ENCODE measurements around the gene FLOT1. TPM values are rescaled to one million over a fixed set of nuclear protein-coding genes. Genes with fewer than 3 reads are reported as not detected.
A peak's percentile ranks its signal among the peaks of the same experiment; 100 is the strongest.

The FLOT1 gene
- polyA plus RNA-seq, 1 experiment: 292 TPM

GRCh38 chr6:30782425-30783014, 40.0 kb upstream of the FLOT1 start:
- POLR2A ChIA-PET: interaction anchor here (0.9 kb wide), 1 partner anchor 12 kb away, joined by 3 read pairs; no protein-coding TSS in a partner anchor
- peak; percentile 84 for DNase-seq (ENCODE audit: low read depth)
- TF ChIP-seq, protein P1, sequence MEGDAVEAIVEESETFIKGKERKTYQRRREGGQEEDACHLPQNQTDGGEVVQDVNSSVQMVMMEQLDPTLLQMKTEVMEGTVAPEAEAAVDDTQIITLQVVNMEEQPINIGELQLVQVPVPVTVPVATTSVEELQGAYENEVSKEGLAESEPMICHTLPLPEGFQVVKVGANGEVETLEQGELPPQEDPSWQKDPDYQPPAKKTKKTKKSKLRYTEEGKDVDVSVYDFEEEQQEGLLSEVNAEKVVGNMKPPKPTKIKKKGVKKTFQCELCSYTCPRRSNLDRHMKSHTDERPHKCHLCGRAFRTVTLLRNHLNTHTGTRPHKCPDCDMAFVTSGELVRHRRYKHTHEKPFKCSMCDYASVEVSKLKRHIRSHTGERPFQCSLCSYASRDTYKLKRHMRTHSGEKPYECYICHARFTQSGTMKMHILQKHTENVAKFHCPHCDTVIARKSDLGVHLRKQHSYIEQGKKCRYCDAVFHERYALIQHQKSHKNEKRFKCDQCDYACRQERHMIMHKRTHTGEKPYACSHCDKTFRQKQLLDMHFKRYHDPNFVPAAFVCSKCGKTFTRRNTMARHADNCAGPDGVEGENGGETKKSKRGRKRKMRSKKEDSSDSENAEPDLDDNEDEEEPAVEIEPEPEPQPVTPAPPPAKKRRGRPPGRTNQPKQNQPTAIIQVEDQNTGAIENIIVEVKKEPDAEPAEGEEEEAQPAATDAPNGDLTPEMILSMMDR (IDR thresholded peaks at IDR 0.05; ENCODE audit: insufficient read depth, low read depth, low read length): no peak
- H3K27me3 ChIP-seq (ENCODE audit: control insufficient read depth, insufficient read depth, low read length): no peaks in the 10 kb centered on the region
- no peak overlapping the region for H3K4me3 ChIP-seq (ENCODE audit: low read depth, low read length)
- H3K36me3 ChIP-seq (ENCODE audit: control insufficient read depth, insufficient read depth, low read length): no peaks in the 10 kb centered on the region
- CTCF ChIA-PET: interaction anchor here (0.8 to 1.7 kb wide), 12 partner anchors 9 to 270 kb away, joined by 3 to 8 read pairs (median 3); partner anchors contain the start of gene VARS2

GRCh38 chr6:30781743-30782424, 39.4 kb upstream of the FLOT1 start:
- H3K36me3 ChIP-seq (ENCODE audit: control insufficient read depth, insufficient read depth, low read length): no peaks in the 10 kb centered on the region
- ChIA-PET POLR2A (interaction anchor here (0.5 to 1.1 kb wide), 5 partner anchors 12 to 164 kb away, joined by 3 to 6 read pairs (median 3); partner anchors contain the start of genes FLOT1 and MRPS18B), CTCF (interaction anchor here (1.1 to 2.5 kb wide), 10 partner anchors 8 to 132 kb away, joined by 3 to 8 read pairs (median 5); partner anchors contain the start of gene VARS2)
- no peak overlapping the region for H3K4me3 ChIP-seq (ENCODE audit: low read depth, low read length)
- peak; percentile 98 for DNase-seq (ENCODE audit: low read depth)
- no peaks in the 10 kb centered on the region for H3K27me3 ChIP-seq (ENCODE audit: control insufficient read depth, insufficient read depth, low read length)
- TF ChIP-seq, protein P1 (IDR thresholded peaks at IDR 0.05; ENCODE audit: insufficient read depth, low read depth, low read length): no peak

GRCh38 chr6:30781395-30781742, 38.9 kb upstream of the FLOT1 start:
- TF ChIP-seq, protein P1 (IDR thresholded peaks at IDR 0.05; ENCODE audit: insufficient read depth, low read depth, low read length): no peak
- Histone ChIP-seq H3K36me3 (ENCODE audit: control insufficient read depth, insufficient read depth, low read length) (no peaks in the 10 kb centered on the region), H3K4me3 (ENCODE audit: low read depth, low read length) (no peak overlapping the region), H3K27me3 (ENCODE audit: control insufficient read depth, insufficient read depth, low read length) (no peaks in the 10 kb centered on the region)
- CTCF ChIA-PET: interaction anchor here (1.1 to 2.5 kb wide), 8 partner anchors 7 to 133 kb away, joined by 3 to 8 read pairs (median 5); partner anchors contain the start of gene VARS2
- no peak for DNase-seq (ENCODE audit: low read depth)
- POLR2A ChIA-PET: interaction anchor here (0.7 to 1.1 kb wide), 3 partner anchors 29 to 39 kb away, joined by 3 to 6 read pairs (median 3); partner anchors contain the start of gene FLOT1

- no peaks in the 10 kb centered on the region for H3K27me3 ChIP-seq (ENCODE audit: control insufficient read depth, insufficient read depth, low read length)
- ChIA-PET CTCF (interaction anchor here (0.7 to 2.5 kb wide), 2 partner anchors 11 to 20 kb away, joined by 3 to 8 read pairs; no protein-coding TSS in a partner anchor), POLR2A (no interaction called here)
Observed at GRCh38 chr6:30780642-30780920, 38.1 kb upstream of the FLOT1 start.

More at GRCh38 chr6:30780642-30780920, 38.1 kb upstream of the FLOT1 start:
- no peak for DNase-seq (ENCODE audit: low read depth)
- TF ChIP-seq, protein P1 (IDR thresholded peaks at IDR 0.05; ENCODE audit: insufficient read depth, low read depth, low read length): no peak
- Histone ChIP-seq H3K4me3 (ENCODE audit: low read depth, low read length) (no peak overlapping the region), H3K36me3 (ENCODE audit: control insufficient read depth, insufficient read depth, low read length) (no peaks in the 10 kb centered on the region)
